HCT116 (cell line): Measurements from ENCODE around the gene PROSER3. TPM values are rescaled to one million over a fixed set of nuclear protein-coding genes. Genes with fewer than 3 reads are reported as not detected.

ENCODE experiments used
- ATAC-seq: fragments of 200-7000 bp; cut with Tn5 transposase; 2 replicates; pipeline ENCODE4 v1.9.1; 2020; ENCODE audit warnings: mild to moderate bottlenecking, moderate library complexity
- BruUV-seq: library from RNA; stranded (reverse); fragments of 400-500 nt; replicated peaks from 2 replicates; lab custom pipeline; 2021; lab: Mats Ljungman, UMichigan
- CTCF ChIA-PET: fragments of 300-600 bp; sonication (Branson Sonifier 250); formaldehyde crosslinking; loops from one replicate; lab custom pipeline; 2021; ENCODE audit warnings: antibody characterized with exemption; lab: Charles Lee
- POLR2A ChIA-PET: fragments of 300-600, 350-600 bp; sonication (Branson Sonifier 250); formaldehyde crosslinking; loops from one replicate; lab custom pipeline; 2021; ENCODE audit warnings: antibody characterized with exemption; lab: Charles Lee
- RAD21 ChIA-PET, 2 experiments: fragments of 300-600 bp; sonication (Branson Sonifier 250); formaldehyde crosslinking; loops; one replicate each; lab custom pipeline; 2023; ENCODE audit warnings: low total read pairs in 2 of 2; ENCODE audit not compliant: uncharacterized antibody in 2 of 2, unreplicated experiment in 2 of 2, low non-redundant PET in 1 of 2; lab: Charles Lee
- DNase-seq: peaks from one replicate; pipeline ENCODE4 v3.0.0-alpha.2; 2010; ENCODE audit warnings: low read depth, low spot score
- H2AFZ ChIP-seq: fragments of 200-600 bp; shearing (Covaris generic), sonication (generic); 2 replicates; pipeline ENCODE4 v1.6.1; 2017; ENCODE audit warnings: low read depth, mixed run types, mixed read lengths, antibody characterized with exemption, low read length; ENCODE audit not compliant: poor library complexity, severe bottlenecking
- H3K27ac ChIP-seq: 2 replicates; pipeline ENCODE4 v1.5.1; 2012; ENCODE audit warnings: low read depth, low read length
- H3K27me3 ChIP-seq: fragments of 200-600 bp; sonication (generic); 2 replicates; pipeline ENCODE4 v1.6.1; 2016; ENCODE audit warnings: mixed run types, low read length, mixed read lengths; ENCODE audit not compliant: insufficient read depth
- H3K36me3 ChIP-seq, 2 experiments: fragments of 200-500 bp in 1 of 2; fragments of 200-600 bp in 1 of 2; sonication (Bioruptor generic) in 1 of 2; sonication (generic) in 1 of 2; 2 replicates each; pipeline versions ENCODE4 v1.5.1 to v1.6.1; 2014 to 2016; ENCODE audit warnings: low read length in 2 of 2, inconsistent platforms in 1 of 2, mixed read lengths in 1 of 2, mixed run types in 1 of 2; ENCODE audit not compliant: insufficient read depth in 2 of 2, control insufficient read depth in 1 of 2
- H3K4me1 ChIP-seq, 2 experiments: fragments of 200-600 bp in 1 of 2; sonication (generic) in 1 of 2; 2 replicates each; pipeline versions ENCODE4 v1.5.1 to v1.6.1; 2012 to 2017; ENCODE audit warnings: low read length in 2 of 2, inconsistent platforms in 1 of 2, mild to moderate bottlenecking in 1 of 2, mixed read lengths in 1 of 2, mixed run types in 1 of 2, moderate library complexity in 1 of 2; ENCODE audit not compliant: insufficient read depth in 2 of 2, control insufficient read depth in 1 of 2
- H3K4me2 ChIP-seq: fragments of 200-600 bp; sonication (generic); 2 replicates; pipeline ENCODE4 v1.6.1; 2017; ENCODE audit warnings: mixed run types, low read length, mixed read lengths
- H3K4me3 ChIP-seq, 2 experiments: fragments of 200-600 bp in 1 of 2; sonication (generic) in 1 of 2; replicated peaks in 1 of 2; 2 replicates each; pipeline ENCODE4 v1.5.1; 2011 to 2016; ENCODE audit warnings: low read length in 2 of 2, control low read depth in 1 of 2, low read depth in 1 of 2, mild to moderate bottlenecking in 1 of 2, mixed read lengths in 1 of 2, mixed run types in 1 of 2
- H3K79me2 ChIP-seq: fragments of 200-600 bp; sonication (generic); 2 replicates; pipeline ENCODE4 v1.6.1; 2017; ENCODE audit warnings: mild to moderate bottlenecking, mixed run types, low read length, moderate library complexity, mixed read lengths; ENCODE audit not compliant: insufficient read depth
- H3K9ac ChIP-seq: fragments of 200-600 bp; sonication (generic); 2 replicates; pipeline ENCODE4 v1.6.1; 2016; ENCODE audit warnings: low read length, mixed read lengths
- H3K9me2 ChIP-seq: fragments of 200-600 bp; sonication (generic), shearing (Covaris generic); 2 replicates; pipeline ENCODE4 v1.6.1; 2017; ENCODE audit warnings: mixed run types, mild to moderate bottlenecking, moderate library complexity; ENCODE audit not compliant: insufficient read depth
- H3K9me3 ChIP-seq, 2 experiments: fragments of 200-500 bp in 1 of 2; fragments of 200-600 bp in 1 of 2; sonication (Bioruptor generic) in 1 of 2; sonication (generic) in 1 of 2; 2 replicates each; pipeline ENCODE4 v1.6.1; 2014 to 2017; ENCODE audit warnings: low read length in 2 of 2, mixed read lengths in 2 of 2, inconsistent platforms in 1 of 2, low read depth in 1 of 2, mild to moderate bottlenecking in 1 of 2, mixed run types in 1 of 2, moderate library complexity in 1 of 2; ENCODE audit not compliant: control insufficient read depth in 1 of 2, insufficient read depth in 1 of 2
- H4K20me1 ChIP-seq: fragments of 200-600 bp; sonication (generic), shearing (Covaris generic); 2 replicates; pipeline ENCODE4 v1.6.1; 2017; ENCODE audit warnings: mixed run types, mild to moderate bottlenecking, moderate library complexity; ENCODE audit not compliant: insufficient read depth
- CBX3 ChIP-seq: IDR thresholded peaks from 2 replicates; pipeline ENCODE4 v1.6.1; 2012; ENCODE audit warnings: low read depth
- EGR1 ChIP-seq: IDR thresholded peaks from 2 replicates; pipeline ENCODE4 v1.6.1; 2012; ENCODE audit warnings: low read depth
- ELF1 ChIP-seq: IDR thresholded peaks from 2 replicates; pipeline ENCODE4 v1.6.1; 2012; ENCODE audit warnings: low read depth, borderline replicate concordance
- EZH2 ChIP-seq: fragments of 200-600 bp; sonication (generic); IDR thresholded peaks from 2 replicates; pipeline ENCODE4 v1.6.1; 2017; ENCODE audit warnings: antibody characterized with exemption, mixed run types
- EZH2phosphoT487 ChIP-seq: fragments of 200-600 bp; IDR thresholded peaks from 2 replicates; pipeline ENCODE4 v1.6.1; 2018; ENCODE audit warnings: antibody characterized with exemption, borderline replicate concordance
- JUND ChIP-seq: IDR thresholded peaks from 2 replicates; pipeline ENCODE4 v1.6.1; 2012
- POLR2AphosphoS5 ChIP-seq: IDR thresholded peaks from 2 replicates; pipeline ENCODE4 v1.6.1; 2011; ENCODE audit warnings: mild to moderate bottlenecking, low read depth, low read length, moderate library complexity
- YY1 ChIP-seq: IDR thresholded peaks from 2 replicates; pipeline ENCODE4 v1.6.1; 2011; ENCODE audit warnings: low read length, low read depth, moderate library complexity, mild to moderate bottlenecking; ENCODE audit not compliant: insufficient replicate concordance; ENCODE audit errors: extremely low read depth
- intact Hi-C: fragments of 100-400 bp; cut with micrococcal nuclease; formaldehyde crosslinking; loops from 2 replicates; pipeline ENCODE4 v1.10.0; 2022
- total RNA-seq: library from RNA; stranded (reverse); gene quantifications from one replicate; pipeline ENCODE4 v1.2.1, GENCODE V29; 2021; ENCODE audit not compliant: unreplicated experiment
- TF ChIP-seq, protein P1 (sequence below): IDR thresholded peaks from 2 replicates; pipeline ENCODE4 v1.6.1; 2011; ENCODE audit warnings: mild to moderate bottlenecking, low read length, moderate library complexity; ENCODE audit not compliant: insufficient replicate concordance; ENCODE audit errors: extremely low read depth

Gene PROSER3
- total RNA-seq, 1 experiment from 2014 or later: 42.5 TPM

DNA sequence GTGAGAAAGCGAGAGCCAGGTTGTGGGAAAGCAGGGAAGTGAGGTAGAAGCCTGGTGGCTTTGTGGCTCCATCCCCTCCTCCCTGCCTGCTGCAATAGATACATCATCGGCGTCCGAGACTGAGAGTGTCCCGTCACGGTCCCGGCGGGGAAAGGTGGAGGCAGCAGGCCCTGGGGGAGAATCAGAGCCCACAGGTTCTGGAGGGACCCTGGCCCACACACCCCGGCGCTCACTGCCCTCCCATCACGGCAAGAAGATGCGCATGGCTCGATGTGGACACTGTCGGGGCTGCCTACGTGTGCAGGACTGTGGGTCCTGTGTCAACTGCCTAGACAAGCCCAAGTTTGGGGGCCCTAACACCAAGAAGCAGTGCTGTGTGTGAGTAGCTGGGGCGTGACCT, 35.1 kb upstream of the PROSER3 start:
- ChIA-PET CTCF (interaction anchor here (0.9 kb wide), 1 partner anchor 18 kb away, joined by 3 read pairs; no protein-coding TSS in a partner anchor), POLR2A (interaction anchor here (1.3 kb wide), 1 partner anchor 22 kb away, joined by 3 read pairs; the partner anchor contains the start of genes PSENEN and U2AF1L4), RAD21 (no interaction called here)
- H3K9ac ChIP-seq: no peak overlapping the region
- peaks cover 7 to 9% of the 10 kb centered on the region in 2 experiments; a peak in 3 of 4 replicates for H3K4me1 ChIP-seq
- no peak overlapping the region for H3K4me3 ChIP-seq
- H2AFZ ChIP-seq: no peak overlapping the region
- intact Hi-C loops: no loop called here
- H3K27ac ChIP-seq: no peak overlapping the region
- H3K27me3 ChIP-seq: no peaks in the 10 kb centered on the region
- DNase-seq: no peak
- no peak overlapping the region for H3K4me2 ChIP-seq
- peaks cover 35% of the 10 kb centered on the region for H3K79me2 ChIP-seq
- no peaks in the 10 kb centered on the region for H4K20me1 ChIP-seq
- no peaks in the 10 kb centered on the region for H3K9me3 ChIP-seq
- no peak for ATAC-seq
- TF ChIP-seq ELF1 (no peak), CBX3 (no peak), EZH2phosphoT487 (no peak), EGR1 (no peak), YY1 (no peak)
- TF ChIP-seq, protein P1, sequence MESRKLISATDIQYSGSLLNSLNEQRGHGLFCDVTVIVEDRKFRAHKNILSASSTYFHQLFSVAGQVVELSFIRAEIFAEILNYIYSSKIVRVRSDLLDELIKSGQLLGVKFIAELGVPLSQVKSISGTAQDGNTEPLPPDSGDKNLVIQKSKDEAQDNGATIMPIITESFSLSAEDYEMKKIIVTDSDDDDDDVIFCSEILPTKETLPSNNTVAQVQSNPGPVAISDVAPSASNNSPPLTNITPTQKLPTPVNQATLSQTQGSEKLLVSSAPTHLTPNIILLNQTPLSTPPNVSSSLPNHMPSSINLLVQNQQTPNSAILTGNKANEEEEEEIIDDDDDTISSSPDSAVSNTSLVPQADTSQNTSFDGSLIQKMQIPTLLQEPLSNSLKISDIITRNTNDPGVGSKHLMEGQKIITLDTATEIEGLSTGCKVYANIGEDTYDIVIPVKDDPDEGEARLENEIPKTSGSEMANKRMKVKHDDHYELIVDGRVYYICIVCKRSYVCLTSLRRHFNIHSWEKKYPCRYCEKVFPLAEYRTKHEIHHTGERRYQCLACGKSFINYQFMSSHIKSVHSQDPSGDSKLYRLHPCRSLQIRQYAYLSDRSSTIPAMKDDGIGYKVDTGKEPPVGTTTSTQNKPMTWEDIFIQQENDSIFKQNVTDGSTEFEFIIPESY: no peak
- H3K9me2 ChIP-seq: no peaks in the 10 kb centered on the region
- no TSS peak for BruUV-seq
- peaks cover 57 to 60% of the 10 kb centered on the region in 2 experiments for H3K36me3 ChIP-seq

DNA sequence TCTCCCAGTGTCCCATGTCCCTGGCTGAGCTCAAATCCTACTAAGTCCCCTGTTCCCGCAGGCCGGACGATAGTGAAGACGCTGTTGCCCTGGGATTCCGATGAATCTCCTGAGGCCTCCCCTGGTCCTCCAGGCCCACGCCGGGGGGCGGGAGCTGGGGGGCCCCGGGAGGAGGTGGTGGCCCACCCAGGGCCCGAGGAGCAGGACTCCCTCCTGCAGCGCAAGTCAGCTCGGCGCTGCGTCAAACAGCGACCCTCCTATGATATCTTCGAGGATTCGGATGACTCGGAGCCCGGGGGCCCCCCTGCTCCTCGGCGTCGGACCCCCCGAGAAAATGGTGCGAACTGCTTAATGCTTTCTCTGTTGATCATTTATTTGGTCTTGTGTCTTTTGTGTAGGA, 34.3 kb upstream of the PROSER3 start:
- intact Hi-C loops: no loop called here
- H3K27ac ChIP-seq: no peak overlapping the region
- ChIA-PET RAD21 (no interaction called here), CTCF (interaction anchor here (0.9 kb wide), 1 partner anchor 17 kb away, joined by 3 read pairs; no protein-coding TSS in a partner anchor), POLR2A (interaction anchor here (1.0 to 1.3 kb wide), 2 partner anchors 17 to 22 kb away, joined by 3 to 5 read pairs; partner anchors contain the start of genes PSENEN and U2AF1L4)
- no peaks in the 10 kb centered on the region for H3K9me3 ChIP-seq
- H3K27me3 ChIP-seq: no peaks in the 10 kb centered on the region
- H3K9me2 ChIP-seq: no peaks in the 10 kb centered on the region
- H3K4me3 ChIP-seq: no peak overlapping the region
- TF ChIP-seq, protein P1: no peak
- no peak for TF ChIP-seq EZH2phosphoT487
- no peak for TF ChIP-seq JUND
- TF ChIP-seq EZH2: no peak
- TF ChIP-seq POLR2AphosphoS5: no peak
- no peak for TF ChIP-seq YY1
- no peaks in the 10 kb centered on the region for H4K20me1 ChIP-seq
- peaks cover 7 to 9% of the 10 kb centered on the region in 2 experiments; a peak in 3 of 4 replicates for H3K4me1 ChIP-seq
- peaks cover 61 to 65% of the 10 kb centered on the region in 2 experiments for H3K36me3 ChIP-seq
- peaks cover 29% of the 10 kb centered on the region for H3K79me2 ChIP-seq
- BruUV-seq: no TSS peak
- H3K4me2 ChIP-seq: no peak overlapping the region
- H3K9ac ChIP-seq: no peak overlapping the region
- DNase-seq (no peak), ATAC-seq (no peak)
- no peak overlapping the region for H2AFZ ChIP-seq
